K562 (cell line): Measurements from ENCODE around the gene NEU1. TPM values are rescaled to one million over a fixed set of nuclear protein-coding genes. Genes with fewer than 3 reads are reported as not detected.

Source experiments
- ARID1B ChIP-seq: fragments of 450-650 bp; IDR thresholded peaks from 2 replicates; pipeline ENCODE4 v1.6.1; 2016; ENCODE audit warnings: antibody characterized with exemption, mild to moderate bottlenecking, inconsistent platforms
- CHD7 ChIP-seq: fragments of 200-600 bp; sonication (generic); IDR thresholded peaks from one replicate; pipeline ENCODE4 v1.6.1; 2012; ENCODE audit warnings: mild to moderate bottlenecking, low read depth, low read length, inconsistent platforms
- ETV1 ChIP-seq: fragments of 450-650 bp; conservative IDR thresholded peaks from 2 replicates; pipeline ENCODE4 v1.6.1; 2016; ENCODE audit warnings: missing genetic modification characterization, control low read depth, low read depth, missing compliant biosample characterization
- GTF3C2 ChIP-seq: IDR thresholded peaks from 3 replicates; pipeline ENCODE4 v1.6.1; 2011; ENCODE audit warnings: borderline replicate concordance, mild to moderate bottlenecking, moderate library complexity; ENCODE audit not compliant: insufficient read length; ENCODE audit errors: extremely low read depth
- HDAC1 ChIP-seq, 2 experiments: fragments of 450-650 bp; IDR thresholded peaks; 2 replicates each; pipeline ENCODE4 v1.6.1; 2016 to 2017; ENCODE audit warnings: inconsistent platforms in 1 of 2, mild to moderate bottlenecking in 1 of 2, moderate library complexity in 1 of 2
- HMG20B ChIP-seq: fragments of 250-450 bp; sonication (Bioruptor Pico); IDR thresholded peaks from 2 replicates; pipeline ENCODE4 v1.5.0; 2021; ENCODE audit warnings: mild to moderate bottlenecking
- SMAD4 ChIP-seq: fragments of 250-450 bp; sonication (Bioruptor Pico); conservative IDR thresholded peaks from 2 replicates; pipeline ENCODE4 v1.8.0; 2021; ENCODE audit warnings: inconsistent platforms, mild to moderate bottlenecking, moderate library complexity
- ZFP36 ChIP-seq: fragments of 150-350 bp; IDR thresholded peaks from 2 replicates; pipeline ENCODE4 v1.6.1; 2018; ENCODE audit warnings: low read length, low read depth; ENCODE audit not compliant: partially characterized antibody
- ZKSCAN8 ChIP-seq: fragments of 200-800 bp; sonication (Bioruptor generic); IDR thresholded peaks from 2 replicates; pipeline ENCODE4 v1.6.1; 2016; ENCODE audit warnings: missing genetic modification characterization, missing compliant biosample characterization
- polyA plus RNA-seq, 8 experiments: library from polyadenylated mRNA; depleted of rRNA in 4 of 8; stranded (reverse) in 5 of 8; unstranded in 3 of 8; fragments of >200 nt; fragmentation: Nextera tagmentation in 2 of 8; fragmentation: Illumina TruSeq in 1 of 8; extraction: Ambion mirVana in 2 of 8; extraction: Trizol in 1 of 8; gene quantifications; 2 replicates each; pipeline versions ENCODE4 v1.2.1 to v1.2.3, GENCODE V29; 2011 to 2014; ENCODE audit warnings: inconsistent platforms in 1 of 8, missing spikeins in 1 of 8
- total RNA-seq, 7 experiments: library from RNA; depleted of rRNA in 6 of 7; stranded (reverse); fragments of >200 nt in 6 of 7; fragmentation: Illumina TruSeq in 2 of 7; extraction: Trizol in 2 of 7; gene quantifications; 2 replicates each; pipeline versions ENCODE4 v1.2.1 to v1.2.3, GENCODE V29; 2011 to 2021; ENCODE audit warnings: low replicate concordance in 1 of 7

Gene NEU1
- total and polyA plus RNA-seq, 9 of the 15 experiments (the other 6 are each of a cell fraction or from before 2014, with no cell fraction given) = 14.8 to 67.8 (median 51.0) TPM

GRCh38 chr6:31879901-31880300, 17.3 kb upstream of the NEU1 start (continued):
- no peak for TF ChIP-seq CHD7
- no peak for TF ChIP-seq ZFP36
- TF ChIP-seq ARID1B = no peak
- no peak for TF ChIP-seq SMAD4 (CRISPR knock-in tag)
- no peak for TF ChIP-seq HMG20B (CRISPR knock-in tag)
- no peak for TF ChIP-seq ZKSCAN8 (CRISPR knock-in tag)
- no peak for TF ChIP-seq ETV1 (tag)
- no peak for TF ChIP-seq HDAC1 (IDR thresholded peaks at IDR 0.05)
- no peak for TF ChIP-seq GTF3C2
